H1 (cell line): ENCODE measurements around the gene VEZT. TPM values are rescaled to one million over a fixed set of nuclear protein-coding genes. Genes with fewer than 3 reads are reported as not detected.

ENCODE experiments used
- BACH1 ChIP-seq: IDR thresholded peaks from 2 replicates; pipeline ENCODE4 v1.6.1; 2012; ENCODE audit warnings: low read length, improper control_type of control experiment
- BCL11A ChIP-seq, 2 experiments: IDR thresholded peaks; one replicate each; pipeline ENCODE4 v1.6.1; 2011; ENCODE audit warnings: low read depth in 2 of 2, low read length in 2 of 2, mild to moderate bottlenecking in 2 of 2
- CBX8 ChIP-seq: fragments of 300-800, 300-1000 bp; sonication (generic); IDR thresholded peaks from 2 replicates; pipeline ENCODE4 v1.7.1; 2016; ENCODE audit warnings: low read depth, low read length, borderline replicate concordance
- POLR2A ChIP-seq, 2 experiments: IDR thresholded peaks; 1 replicate in 1 of 2; 2 replicates in 1 of 2; pipeline ENCODE4 v1.6.1; 2011; ENCODE audit warnings: low read depth in 2 of 2, low read length in 2 of 2, mild to moderate bottlenecking in 2 of 2; ENCODE audit errors: control extremely low read depth in 1 of 2
- polyA plus RNA-seq, 7 experiments: library from polyadenylated mRNA; depleted of rRNA in 3 of 7; stranded (reverse) in 5 of 7; unstranded in 2 of 7; fragments of >200 nt in 5 of 7; fragments of 200-250 nt in 2 of 7; gene quantifications; 1 replicate in 5 of 7; 2 replicates in 1 of 7; 4 replicates in 1 of 7; pipeline versions ENCODE4 v1.2.1 to v1.2.3, GENCODE V29; 2011 to 2013; ENCODE audit warnings: missing spikeins in 2 of 7, mixed read lengths in 2 of 7
- total RNA-seq: library from RNA; stranded (reverse); fragmentation: NEBNext Ultra II Directional; extraction: Animal tissue kit (Norgen Biotek cat#: 25700); gene quantifications from 2 replicates; pipeline ENCODE4 v1.2.1, GENCODE V29; 2021

The VEZT gene
- total and polyA plus RNA-seq, 2 of the 8 experiments (the other 6 are each of a cell fraction or from before 2014, with no cell fraction given), result 44.0 to 56.1 TPM

GRCh38 chr12:95279856-95280255, 62.2 kb downstream of the VEZT start (continued):
- TF ChIP-seq CBX8 (no peak), POLR2A (IDR thresholded peaks at IDR 0.05; ENCODE audit: control extremely low read depth in 1 of 2, low read depth in 2 of 2, low read length in 2 of 2) (no peak), BCL11A (IDR thresholded peaks at IDR 0.05; ENCODE audit: low read depth in 2 of 2, low read length in 2 of 2) (no peak), BACH1 (no peak)
